ENCODE data around the gene CTTNBP2.

The CTTNBP2 gene

GRCh38 chr7:117757440-117757839, 115.8 kb downstream of the CTTNBP2 start:
- H3K27me3 ChIP-seq (ENCODE audit: insufficient read depth, poor library complexity, severe bottlenecking): no peaks in the 10 kb centered on the region
- no peak overlapping the region for H3K4me3 ChIP-seq (replicated peaks; ENCODE audit: insufficient read depth, low read length)
- H3K27ac ChIP-seq (replicated peaks): no peak overlapping the region
- DNase-seq (ENCODE audit: low read depth in 1 of 2, low spot score in 1 of 2): no peak
- TF ChIP-seq GABPA (IDR thresholded peaks at IDR 0.05; ENCODE audit: low read depth) (no peak), POLR2AphosphoS5 (IDR thresholded peaks at IDR 0.05; ENCODE audit: low read depth) (no peak), SPI1 (IDR thresholded peaks at IDR 0.05; ENCODE audit: borderline replicate concordance, low read depth) (no peak)

- DNase-seq (ENCODE audit: low read depth in 1 of 2, low spot score in 1 of 2): no peak
- TF ChIP-seq SPI1 (IDR thresholded peaks at IDR 0.05; ENCODE audit: borderline replicate concordance, low read depth) (no peak), REST (IDR thresholded peaks at IDR 0.05; ENCODE audit: insufficient replicate concordance, low read depth) (no peak), GABPA (IDR thresholded peaks at IDR 0.05; ENCODE audit: low read depth) (no peak), POLR2AphosphoS5 (IDR thresholded peaks at IDR 0.05; ENCODE audit: low read depth) (no peak), CTCF (IDR thresholded peaks at IDR 0.05; ENCODE audit: insufficient read depth, low read length) (no peak)
- H3K27me3 ChIP-seq (ENCODE audit: insufficient read depth, poor library complexity, severe bottlenecking): no peaks in the 10 kb centered on the region
- no peak overlapping the region for H3K27ac ChIP-seq (replicated peaks)
- no peak overlapping the region for H3K4me3 ChIP-seq (replicated peaks; ENCODE audit: insufficient read depth, low read length)
Observed at GRCh38 chr7:117756586-117757085, 116.6 kb downstream of the CTTNBP2 start.

GRCh38 chr7:117755136-117755535, 118.1 kb downstream of the CTTNBP2 start:
- H3K27ac ChIP-seq (replicated peaks): no peak overlapping the region
- TF ChIP-seq POLR2AphosphoS5 (IDR thresholded peaks at IDR 0.05; ENCODE audit: low read depth) (no peak), SPI1 (IDR thresholded peaks at IDR 0.05; ENCODE audit: borderline replicate concordance, low read depth) (no peak), CTCF (IDR thresholded peaks at IDR 0.05; ENCODE audit: insufficient read depth, low read length) (no peak), REST (IDR thresholded peaks at IDR 0.05; ENCODE audit: insufficient replicate concordance, low read depth) (no peak), GABPA (IDR thresholded peaks at IDR 0.05; ENCODE audit: low read depth) (no peak)

GRCh38 chr7:117751775-117752174, 121.5 kb downstream of the CTTNBP2 start:
- TF ChIP-seq POLR2AphosphoS5 (IDR thresholded peaks at IDR 0.05; ENCODE audit: low read depth): no peak
- no peak for TF ChIP-seq REST (IDR thresholded peaks at IDR 0.05; ENCODE audit: insufficient replicate concordance, low read depth)
- H3K4me3 ChIP-seq (replicated peaks; ENCODE audit: insufficient read depth, low read length): no peak overlapping the region
- DNase-seq (ENCODE audit: low read depth in 1 of 2, low spot score in 1 of 2): no peak
- no peaks in the 10 kb centered on the region for H3K27me3 ChIP-seq (ENCODE audit: insufficient read depth, poor library complexity, severe bottlenecking)
- no peak overlapping the region for H3K27ac ChIP-seq (replicated peaks)

More at GRCh38 chr7:117755136-117755535, 118.1 kb downstream of the CTTNBP2 start:
- DNase-seq (ENCODE audit: low read depth in 1 of 2, low spot score in 1 of 2): no peak
- Histone ChIP-seq H3K4me3 (replicated peaks; ENCODE audit: insufficient read depth, low read length) (no peak overlapping the region), H3K27me3 (ENCODE audit: insufficient read depth, poor library complexity, severe bottlenecking) (no peaks in the 10 kb centered on the region)
